ENCODE data around the gene ABHD17A. TPM values are rescaled to one million over a fixed set of nuclear protein-coding genes. Genes with fewer than 3 reads are reported as not detected.
A peak's percentile ranks its signal among the peaks of the same experiment; 100 is the strongest.

Gene ABHD17A
- total and polyA plus RNA-seq, 9 of the 15 experiments (the other 6 are each of a cell fraction or from before 2014, with no cell fraction given), result 0.04 to 135 (median 21.8) TPM; not detected in 1

- ATAC-seq (peak; percentile 78), DNase-seq (ENCODE audit: extremely low read depth in 1 of 4, low spot score in 3 of 4) (peak; percentile 87 to 98 (median 92)), FAIRE-seq (peak; percentile 94)
- Histone ChIP-seq H4K20me1 (replicated peaks; ENCODE audit: control insufficient read depth, insufficient read depth, low read length) (peaks cover 15% of the 10 kb centered on the region), H3K4me2 (ENCODE audit: insufficient read depth, low read length) (peak overlapping the region; percentile 94), H3K79me2 (ENCODE audit: control insufficient read depth, insufficient read depth, low read length) (peaks cover 90% of the 10 kb centered on the region), H3K4me1 (replicated peaks in 1 of 2; ENCODE audit: control insufficient read depth in 2 of 2, insufficient read depth in 2 of 2, low read length in 2 of 2) (peaks cover 65 to 97% of the 10 kb centered on the region in 2 experiments), H3K27ac (ENCODE audit: extremely low read depth, low read depth, low read length) (peak overlapping the region; percentile 90), H2AFZ (ENCODE audit: low read depth, low read length) (no peak overlapping the region; the same call in 1 of the 2 replicates), H3K27me3 (ENCODE audit: control insufficient read depth in 2 of 2, insufficient read depth in 2 of 2, low read length in 2 of 2) (no peaks in the 10 kb centered on the region), H3K9me1 (ENCODE audit: control insufficient read depth, insufficient read depth, low read length) (peaks cover 1% of the 10 kb centered on the region), H3K9ac (ENCODE audit: insufficient read depth in 1 of 2, low read depth in 2 of 2, low read length in 2 of 2) (peak overlapping the region; percentile 83 to 97), H3K36me3 (ENCODE audit: control insufficient read depth, insufficient read depth, low read length) (peaks cover 27% of the 10 kb centered on the region; the same call in 1 of the 3 replicates), H3K4me3 (peak overlapping the region; percentile 57), H3K9me3 (replicated peaks; ENCODE audit: control insufficient read depth, insufficient read depth, low read depth, low read length) (no peaks in the 10 kb centered on the region)
- under 1% methylated on average over 24 of the region's 33 CpGs for WGBS (ENCODE audit: insufficient coverage, low coverage, missing lambda C conversion rate)
- ChIA-PET POLR2A (interaction anchor here (0.6 to 5.2 kb wide), 12 partner anchors 9 to 207 kb away, joined by 3 to 46 read pairs (median 3); no protein-coding TSS in a partner anchor), CTCF (ENCODE audit: low intra/inter-chr PET ratio) (no interaction called here)
- in situ Hi-C loops (cut with MboI), result no loop called here
- BruUV-seq (replicated peaks), result no TSS peak
- intact Hi-C loops (cut with micrococcal nuclease), result no loop called here
- no peak for TF ChIP-seq REST (IDR thresholded peaks at IDR 0.05; ENCODE audit: borderline replicate concordance)
- TF ChIP-seq REST (CRISPR knock-in tag; IDR thresholded peaks at IDR 0.05; ENCODE audit: low read depth), result 0 out of 2 replicates have a peak, but pooled peaks have one; percentile 55
- no peak for TF ChIP-seq ZC3H11A (IDR thresholded peaks at IDR 0.05; ENCODE audit: low read depth, low read length)
- peak; percentile 76 for TF ChIP-seq POLR2G (IDR thresholded peaks at IDR 0.05; ENCODE audit: low read depth, low read length)
- TF ChIP-seq CREM (IDR thresholded peaks at IDR 0.05; ENCODE audit: low read depth), result peak; percentile 41; the same call in 1 of the 2 replicates
- TF ChIP-seq MLX (CRISPR knock-in tag; conservative IDR thresholded peaks at IDR 0.05), result no peak
- peak in 1 of 2 experiments; percentile 25; a peak in 1 of 4 replicates for TF ChIP-seq RCOR1 (IDR thresholded peaks at IDR 0.05; ENCODE audit: borderline replicate concordance in 1 of 2, low read depth in 2 of 2, low read length in 2 of 2)
- TF ChIP-seq ZBED1 (IDR thresholded peaks at IDR 0.05), result 0 out of 2 replicates have a peak, but pooled peaks have one; percentile 48
- peak; percentile 35; the same call in 1 of the 2 replicates for TF ChIP-seq ZNF76 (CRISPR knock-in tag; IDR thresholded peaks at IDR 0.05; ENCODE audit: borderline replicate concordance)
- peak; percentile 71 for TF ChIP-seq POLR2A (conservative IDR thresholded peaks at IDR 0.05)
- TF ChIP-seq NFRKB (IDR thresholded peaks at IDR 0.05; ENCODE audit: low read depth), result peak; percentile 35; the same call in 1 of the 2 replicates
- TF ChIP-seq FOXM1 (IDR thresholded peaks at IDR 0.05; ENCODE audit: low read depth), result no peak
- TF ChIP-seq FOXM1 (CRISPR knock-in tag; IDR thresholded peaks at IDR 0.05; ENCODE audit: low read depth), result peak; percentile 62; the same call in 1 of the 2 replicates
Measured at GRCh38 chr19:1855040-1855827, 30.1 kb downstream of the ABHD17A start.

All from K562 (cell line).